GM12878 (cell line): ENCODE measurements around the gene UGT1A6. TPM values are rescaled to one million over a fixed set of nuclear protein-coding genes. Genes with fewer than 3 reads are reported as not detected.

ENCODE experiments used
- ATAC-seq: fragments of 200-7000 bp; cut with Tn5 transposase; 3 replicates; pipeline ENCODE4 v1.9.1; 2020; ENCODE audit warnings: mild to moderate bottlenecking, moderate library complexity
- BruUV-seq: library from RNA; stranded (reverse); fragments of 400-500 nt; replicated peaks from 2 replicates; lab custom pipeline; 2021; lab: Mats Ljungman, UMichigan
- CTCF ChIA-PET: fragments of 300-600 bp; sonication (Branson Sonifier 250); formaldehyde crosslinking; extraction: SDS; loops from one replicate; lab custom pipeline; 2021; ENCODE audit warnings: inconsistent platforms; lab: Yijun Ruan, JAX
- POLR2A ChIA-PET: fragments of 350-600 bp; formaldehyde crosslinking; extraction: SDS; loops from one replicate; lab custom pipeline; 2021; ENCODE audit warnings: inconsistent platforms; lab: Charles Lee
- RAD21 ChIA-PET: fragments of 300-600 bp; sonication (Branson Sonifier 250); formaldehyde crosslinking; loops from one replicate; lab custom pipeline; 2023; ENCODE audit warnings: antibody characterized with exemption; ENCODE audit not compliant: unreplicated experiment; lab: Charles Lee
- SMC1A ChIA-PET: fragments of 300-600 bp; sonication (Branson Sonifier 250); formaldehyde crosslinking; loops from one replicate; lab custom pipeline; 2023; ENCODE audit not compliant: unreplicated experiment, uncharacterized antibody; lab: Charles Lee
- DNase-seq: peaks from one replicate; pipeline ENCODE4 v3.0.0-alpha.2; 2011; ENCODE audit warnings: low read depth, low spot score
- FAIRE-seq: peaks from 3 replicates; lab custom pipeline; 2011; peaks lifted over from hg19 to GRCh38; lab: Jason Lieb, UNC
- H2AFZ ChIP-seq: 2 replicates; pipeline ENCODE4 v1.6.0; 2011; ENCODE audit warnings: low read depth, low read length, control low read depth; ENCODE audit not compliant: control insufficient read depth
- H3K27ac ChIP-seq: 2 replicates; pipeline ENCODE4 v1.5.1; 2011; ENCODE audit warnings: control low read depth; ENCODE audit not compliant: control insufficient read depth, insufficient read depth
- H3K27me3 ChIP-seq, 2 experiments: replicated peaks in 1 of 2; 2 replicates each; pipeline versions ENCODE4 v1.6.0 to v1.6.1; 2011; ENCODE audit warnings: low read length in 1 of 2; ENCODE audit not compliant: control insufficient read depth in 2 of 2, insufficient read depth in 2 of 2
- H3K36me3 ChIP-seq, 2 experiments: 2 replicates each; pipeline ENCODE4 v1.5.1; 2011; ENCODE audit warnings: low read length in 1 of 2; ENCODE audit not compliant: control insufficient read depth in 2 of 2, insufficient read depth in 2 of 2
- H3K4me1 ChIP-seq: 2 replicates; pipeline ENCODE4 v1.6.1; 2011; ENCODE audit warnings: mild to moderate bottlenecking, low read length, moderate library complexity, mixed read lengths; ENCODE audit not compliant: control insufficient read depth, insufficient read depth
- H3K4me2 ChIP-seq: 2 replicates; pipeline ENCODE4 v1.6.0; 2011; ENCODE audit warnings: control low read depth; ENCODE audit not compliant: control insufficient read depth, insufficient read depth
- H3K4me3 ChIP-seq: fragments of 200-600 bp; sonication (generic); 2 replicates; pipeline ENCODE4 v1.5.1; 2016
- H3K79me2 ChIP-seq: 2 replicates; pipeline ENCODE4 v1.6.0; 2011; ENCODE audit warnings: low read length; ENCODE audit not compliant: control insufficient read depth, insufficient read depth
- H3K9ac ChIP-seq: 2 replicates; pipeline ENCODE4 v1.8.0; 2011; ENCODE audit warnings: low read length, control low read depth, mixed read lengths; ENCODE audit not compliant: control insufficient read depth, insufficient read depth
- H3K9me3 ChIP-seq: replicated peaks from 3 replicates; pipeline ENCODE4 v1.5.1; 2011; ENCODE audit warnings: mild to moderate bottlenecking, low read length; ENCODE audit not compliant: control insufficient read depth, insufficient read depth
- H4K20me1 ChIP-seq: 2 replicates; pipeline ENCODE4 v1.6.0; 2011; ENCODE audit not compliant: control insufficient read depth, insufficient read depth
- BRCA1 ChIP-seq: IDR thresholded peaks from 2 replicates; pipeline ENCODE4 v1.6.1; 2011; ENCODE audit warnings: low read depth, low read length, improper control_type of control experiment
- SRF ChIP-seq, 2 experiments: IDR thresholded peaks; 2 replicates each; pipeline ENCODE4 v1.6.1; 2011; ENCODE audit warnings: low read depth in 2 of 2, low read length in 2 of 2, mild to moderate bottlenecking in 1 of 2, moderate library complexity in 1 of 2
- USF1 ChIP-seq: IDR thresholded peaks from 2 replicates; pipeline ENCODE4 v1.6.1; 2011; ENCODE audit warnings: borderline replicate concordance, low read depth, mild to moderate bottlenecking, moderate library complexity, mixed read lengths, low read length; ENCODE audit not compliant: insufficient read depth; ENCODE audit errors: extremely low read length
- WGBS: methylation state at CpG from one replicate; pipeline ENCODE4 v1.1.6; 2016; ENCODE audit warnings: low lambda C conversion rate; ENCODE audit not compliant: insufficient replicate concordance, insufficient coverage; ENCODE audit errors: missing lambda C conversion rate; 5-methylcytosine and 5-hydroxymethylcytosine counted together
- in situ Hi-C: fragments of 300-500 bp; cut with MboI; formaldehyde crosslinking; loops from 9 replicates; pipeline ENCODE4 v1.14.3; 2018; ENCODE audit warnings: mixed read lengths
- intact Hi-C: fragments of 100-400 bp; cut with micrococcal nuclease; formaldehyde crosslinking; loops from one replicate; pipeline ENCODE4 v1.14.2; 2022; ENCODE audit not compliant: unreplicated experiment
- polyA plus RNA-seq, 11 experiments: library from polyadenylated mRNA; depleted of rRNA in 4 of 11; unstranded in 6 of 11; stranded (reverse) in 5 of 11; fragments of >200 nt; fragmentation: Nextera tagmentation in 4 of 11; fragmentation: Illumina TruSeq in 1 of 11; extraction: Ambion mirVana in 4 of 11; extraction: Trizol in 1 of 11; gene quantifications; 1 replicate in 1 of 11; 2 replicates in 10 of 11; pipeline versions ENCODE4 v1.2.1 to v1.2.3, GENCODE V29; 2011 to 2016; ENCODE audit warnings: inconsistent platforms in 2 of 11, missing spikeins in 2 of 11, low read depth in 1 of 11
- total RNA-seq, 4 experiments: library from RNA; depleted of rRNA in 3 of 4; stranded (reverse); fragments of >200 nt in 3 of 4; fragmentation: Illumina TruSeq in 1 of 4; extraction: Trizol in 1 of 4; gene quantifications; 2 replicates each; pipeline versions ENCODE4 v1.2.1 to v1.2.3, GENCODE V29; 2013 to 2021
- TF ChIP-seq, protein P1 (sequence below): fragments of 450-650 bp; IDR thresholded peaks from 2 replicates; pipeline ENCODE4 v1.6.1; 2018; ENCODE audit warnings: mild to moderate bottlenecking, low read depth, moderate library complexity; ENCODE audit not compliant: partially characterized antibody

UGT1A6 gene
- total and polyA plus RNA-seq, 10 of the 15 experiments (the other 5 are each of a cell fraction or from before 2014, with no cell fraction given), result not detected

- TF ChIP-seq BRCA1, result no peak
- TF ChIP-seq, protein P1, sequence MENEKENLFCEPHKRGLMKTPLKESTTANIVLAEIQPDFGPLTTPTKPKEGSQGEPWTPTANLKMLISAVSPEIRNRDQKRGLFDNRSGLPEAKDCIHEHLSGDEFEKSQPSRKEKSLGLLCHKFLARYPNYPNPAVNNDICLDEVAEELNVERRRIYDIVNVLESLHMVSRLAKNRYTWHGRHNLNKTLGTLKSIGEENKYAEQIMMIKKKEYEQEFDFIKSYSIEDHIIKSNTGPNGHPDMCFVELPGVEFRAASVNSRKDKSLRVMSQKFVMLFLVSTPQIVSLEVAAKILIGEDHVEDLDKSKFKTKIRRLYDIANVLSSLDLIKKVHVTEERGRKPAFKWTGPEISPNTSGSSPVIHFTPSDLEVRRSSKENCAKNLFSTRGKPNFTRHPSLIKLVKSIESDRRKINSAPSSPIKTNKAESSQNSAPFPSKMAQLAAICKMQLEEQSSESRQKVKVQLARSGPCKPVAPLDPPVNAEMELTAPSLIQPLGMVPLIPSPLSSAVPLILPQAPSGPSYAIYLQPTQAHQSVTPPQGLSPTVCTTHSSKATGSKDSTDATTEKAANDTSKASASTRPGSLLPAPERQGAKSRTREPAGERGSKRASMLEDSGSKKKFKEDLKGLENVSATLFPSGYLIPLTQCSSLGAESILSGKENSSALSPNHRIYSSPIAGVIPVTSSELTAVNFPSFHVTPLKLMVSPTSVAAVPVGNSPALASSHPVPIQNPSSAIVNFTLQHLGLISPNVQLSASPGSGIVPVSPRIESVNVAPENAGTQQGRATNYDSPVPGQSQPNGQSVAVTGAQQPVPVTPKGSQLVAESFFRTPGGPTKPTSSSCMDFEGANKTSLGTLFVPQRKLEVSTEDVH, result no peak
Observed at GRCh38 chr2:233707940-233708644, 15.4 kb downstream of the UGT1A6 start (continued).

DNA sequence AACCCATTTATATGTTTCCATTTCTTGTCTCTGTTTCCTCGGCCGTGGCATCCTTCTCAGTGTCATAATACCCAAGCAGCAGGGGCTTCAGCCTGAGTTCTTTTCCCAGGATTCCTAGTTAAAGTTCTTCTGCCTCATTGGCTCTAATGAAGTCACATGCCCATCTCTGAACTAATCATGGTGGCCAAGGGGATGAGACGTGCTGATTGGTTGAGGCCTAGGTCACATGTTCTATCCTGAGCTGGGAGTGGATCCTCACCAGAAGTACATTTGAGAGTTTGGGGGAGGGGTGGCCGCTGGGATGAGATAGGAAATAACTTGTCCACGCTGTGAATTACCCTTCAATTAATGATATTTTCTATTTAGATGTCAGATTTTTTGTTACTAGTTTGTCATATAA is 16.3 kb downstream of the UGT1A6 start:
- Histone ChIP-seq H3K9ac (no peak overlapping the region), H2AFZ (no peak overlapping the region), H3K9me3 (no peaks in the 10 kb centered on the region; the same call in 1 of the 3 replicates), H3K79me2 (no peaks in the 10 kb centered on the region), H3K36me3 (no peaks in the 10 kb centered on the region)
- DNase-seq, result no peak
- POLR2A ChIA-PET, result no interaction called here
- TF ChIP-seq SRF (IDR thresholded peaks at IDR 0.05; ENCODE audit: low read depth in 2 of 2, low read length in 2 of 2), result no peak
- TF ChIP-seq USF1, result peak; percentile 2
- TF ChIP-seq, all 136 proteins: peak for 1
- H3K27me3 ChIP-seq, result peaks cover 0 to 4% of the 10 kb centered on the region in 2 experiments; a peak in 1 of 4 replicates
- WGBS, result 35% methylated on average over 5 of the region's 5 CpGs
- no peak overlapping the region for H3K4me3 ChIP-seq
- CTCF ChIA-PET, result interaction anchor here (0.7 kb wide), 1 partner anchor 304 kb away, joined by 4 read pairs; no protein-coding TSS in a partner anchor
- intact Hi-C loops, result no loop called here
- ATAC-seq (no peak), FAIRE-seq (no peak)
- no peak overlapping the region for H3K27ac ChIP-seq
- no TSS peak for BruUV-seq
- RAD21 ChIA-PET, result no interaction called here
- no peaks in the 10 kb centered on the region for H4K20me1 ChIP-seq
- in situ Hi-C loops, result no loop called here
- no peak overlapping the region for H3K4me2 ChIP-seq
- SMC1A ChIA-PET, result no interaction called here
- no peaks in the 10 kb centered on the region for H3K4me1 ChIP-seq
